Effector memory CD4-positive, alpha-beta T cell (primary cell): ENCODE measurements around the gene ADORA1.

Experiments
- DNase-seq, 3 donors: peaks; one replicate each; pipeline ENCODE4 v3.0.0-alpha.2; 2020
- H3K27ac ChIP-seq: 2 replicates; pipeline ENCODE4 v1.7.0; 2013; ENCODE audit warnings: mild to moderate bottlenecking, low read length, moderate library complexity; ENCODE audit not compliant: insufficient read depth, poor library complexity, severe bottlenecking
- H3K27me3 ChIP-seq: replicated peaks from 2 replicates; pipeline ENCODE4 v1.7.0; 2013; ENCODE audit warnings: mild to moderate bottlenecking, low read length; ENCODE audit not compliant: insufficient read depth, control insufficient read depth, poor library complexity, severe bottlenecking
- H3K36me3 ChIP-seq: 2 replicates; pipeline ENCODE4 v1.7.0; 2013; ENCODE audit warnings: mild to moderate bottlenecking, low read length, moderate library complexity; ENCODE audit not compliant: control insufficient read depth, insufficient read depth
- H3K4me1 ChIP-seq: 2 replicates; pipeline ENCODE4 v1.7.0; 2013; ENCODE audit warnings: low read length, mild to moderate bottlenecking; ENCODE audit not compliant: control insufficient read depth, insufficient read depth, poor library complexity, severe bottlenecking
- H3K4me3 ChIP-seq: 2 replicates; pipeline ENCODE4 v1.7.0; 2013; ENCODE audit warnings: low read length, low read depth, mild to moderate bottlenecking; ENCODE audit not compliant: insufficient read depth, poor library complexity, severe bottlenecking
- H3K9me3 ChIP-seq: 2 replicates; pipeline ENCODE4 v1.7.0; 2013; ENCODE audit warnings: mild to moderate bottlenecking, low read length, moderate library complexity; ENCODE audit not compliant: control insufficient read depth

Gene ADORA1

GRCh38 chr1:203085528-203086406 lies 41.8 kb upstream of the ADORA1 start, which contains the start of gene MYOG:
Gene MYOG, minus strand, starts transcription at chr1:203086012. Its CDS starts 51 bp downstream, at chr1:203085961.
- no peaks in the 10 kb centered on the region for H3K9me3 ChIP-seq
- no peak within 1 kb of the TSS for H3K27ac ChIP-seq
- no peak for DNase-seq
- no peaks in the 10 kb centered on the region for H3K36me3 ChIP-seq
- no peaks in the 10 kb centered on the region for H3K4me1 ChIP-seq
- peaks cover 3% of the 10 kb centered on the region for H3K27me3 ChIP-seq
- no peak within 1 kb of the TSS for H3K4me3 ChIP-seq

- H3K4me1 ChIP-seq: no peaks in the 10 kb centered on the region
- no peaks in the 10 kb centered on the region for H3K27me3 ChIP-seq
- H3K27ac ChIP-seq: no peak overlapping the region
- no peaks in the 10 kb centered on the region for H3K9me3 ChIP-seq
- no peak overlapping the region for H3K4me3 ChIP-seq
- DNase-seq: no peak
- H3K36me3 ChIP-seq: no peaks in the 10 kb centered on the region
Measured at GRCh38 chr1:203086992-203087763, 40.3 kb upstream of the ADORA1 start.

GRCh38 chr1:203088441-203088840 lies 39.1 kb upstream of the ADORA1 start:
- no peak for DNase-seq
- no peaks in the 10 kb centered on the region for H3K9me3 ChIP-seq
- H3K36me3 ChIP-seq: no peaks in the 10 kb centered on the region
- H3K4me3 ChIP-seq: no peak overlapping the region
- no peaks in the 10 kb centered on the region for H3K4me1 ChIP-seq
- no peaks in the 10 kb centered on the region for H3K27me3 ChIP-seq
- H3K27ac ChIP-seq: no peak overlapping the region

GRCh38 chr1:203089001-203089650 lies 38.4 kb upstream of the ADORA1 start:
- Histone ChIP-seq H3K4me3 (no peak overlapping the region), H3K4me1 (no peaks in the 10 kb centered on the region), H3K9me3 (peaks cover 3% of the 10 kb centered on the region), H3K27me3 (no peaks in the 10 kb centered on the region), H3K36me3 (no peaks in the 10 kb centered on the region), H3K27ac (no peak overlapping the region)
- DNase-seq: no peak

GRCh38 chr1:203089651-203090045 lies 37.9 kb upstream of the ADORA1 start:
- Histone ChIP-seq H3K4me1 (no peaks in the 10 kb centered on the region), H3K9me3 (peaks cover 7% of the 10 kb centered on the region), H3K4me3 (no peak overlapping the region), H3K36me3 (no peaks in the 10 kb centered on the region), H3K27ac (no peak overlapping the region), H3K27me3 (no peaks in the 10 kb centered on the region)
- no peak for DNase-seq

- Histone ChIP-seq H3K4me1 (no peaks in the 10 kb centered on the region), H3K27ac (no peak overlapping the region), H3K27me3 (no peaks in the 10 kb centered on the region), H3K4me3 (no peak overlapping the region), H3K9me3 (peaks cover 13% of the 10 kb centered on the region), H3K36me3 (no peaks in the 10 kb centered on the region)
- no peak for DNase-seq
Measured at GRCh38 chr1:203090421-203091198, 36.9 kb upstream of the ADORA1 start.

GRCh38 chr1:203091199-203091477 lies 36.4 kb upstream of the ADORA1 start:
- no peaks in the 10 kb centered on the region for H3K36me3 ChIP-seq
- no peak overlapping the region for H3K27ac ChIP-seq
- H3K27me3 ChIP-seq: no peaks in the 10 kb centered on the region
- H3K9me3 ChIP-seq: peaks cover 13% of the 10 kb centered on the region
- H3K4me3 ChIP-seq: no peak overlapping the region
- no peak for DNase-seq
- no peaks in the 10 kb centered on the region for H3K4me1 ChIP-seq

- H3K27ac ChIP-seq: no peak overlapping the region
- H3K27me3 ChIP-seq: no peaks in the 10 kb centered on the region
- H3K36me3 ChIP-seq: no peaks in the 10 kb centered on the region
- DNase-seq: no peak
- no peak overlapping the region for H3K4me3 ChIP-seq
- peaks cover 13% of the 10 kb centered on the region for H3K9me3 ChIP-seq
- no peaks in the 10 kb centered on the region for H3K4me1 ChIP-seq
Measured at GRCh38 chr1:203091761-203092330, 35.7 kb upstream of the ADORA1 start.

- Histone ChIP-seq H3K27me3 (no peaks in the 10 kb centered on the region), H3K9me3 (peaks cover 13% of the 10 kb centered on the region), H3K27ac (no peak overlapping the region), H3K4me1 (no peaks in the 10 kb centered on the region), H3K36me3 (no peaks in the 10 kb centered on the region), H3K4me3 (no peak overlapping the region)
- no peak for DNase-seq
Measured at GRCh38 chr1:203093754-203094410, 33.6 kb upstream of the ADORA1 start.
